Measurements from ENCODE around the gene ANKRD44.

The ANKRD44 gene

GRCh38 chr2:197237291-197238042 is 73.1 kb downstream of the ANKRD44 start:
- DNase-seq (ENCODE audit: low read depth) = no peak

DNA sequence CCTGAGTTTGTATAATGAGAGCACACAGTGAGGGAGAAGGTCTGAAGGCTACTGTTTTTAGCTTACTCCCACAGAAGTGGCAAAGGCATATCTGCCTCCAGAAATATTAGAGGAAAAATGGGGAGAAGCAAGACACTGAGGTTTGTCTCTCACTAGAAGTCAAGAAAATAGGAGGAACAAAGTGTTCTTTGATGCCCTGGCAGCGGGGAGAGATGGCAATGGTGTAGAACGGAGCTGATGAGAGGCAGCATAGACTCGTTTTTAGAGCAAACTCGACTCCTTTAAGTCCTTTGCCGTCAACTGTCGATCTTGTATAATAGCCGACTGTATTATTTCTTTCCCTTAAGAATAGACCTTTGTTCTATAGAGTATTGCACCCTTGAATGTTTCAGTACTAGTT is 73.8 kb downstream of the ANKRD44 start:
- no peak for DNase-seq (ENCODE audit: low read depth)

DNA sequence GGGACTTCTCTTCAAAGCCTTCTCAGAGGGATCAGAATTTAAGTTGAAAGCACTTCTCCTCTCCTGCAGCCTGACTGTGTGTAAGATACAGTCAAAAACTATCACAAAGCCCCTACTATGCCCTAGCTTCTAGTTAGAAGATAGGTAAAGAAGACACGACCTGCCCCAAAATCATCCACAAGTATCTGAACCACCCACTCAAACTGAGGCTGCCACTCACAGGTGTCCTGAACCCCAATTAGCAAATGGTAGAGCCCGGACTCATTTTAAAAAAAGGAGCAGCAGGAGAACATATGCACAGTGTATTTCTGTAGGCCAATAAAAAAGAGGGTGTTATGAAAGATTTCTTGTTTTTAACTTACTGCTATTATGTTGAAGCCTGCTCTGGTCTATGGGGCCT is 74.4 kb downstream of the ANKRD44 start:
- no peak for DNase-seq (ENCODE audit: low read depth)

DNA sequence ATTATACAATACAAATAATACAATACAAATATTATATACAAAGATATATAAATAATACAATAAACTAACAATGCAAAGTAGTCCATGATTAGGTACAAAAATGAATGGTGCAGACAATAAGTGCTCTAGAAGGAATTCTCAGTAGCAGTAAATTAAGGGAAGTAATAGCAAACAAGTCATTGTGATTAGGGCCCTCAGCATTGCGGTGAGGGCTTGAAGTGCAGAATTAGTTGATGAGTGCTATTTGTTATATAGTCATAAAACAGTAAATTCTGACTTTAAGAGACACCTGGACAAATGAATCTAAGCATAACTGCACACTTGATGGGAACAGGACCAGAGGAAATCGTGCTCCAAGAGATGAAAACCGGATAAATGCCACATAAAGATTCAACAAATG is 74.9 kb downstream of the ANKRD44 start:
- DNase-seq (ENCODE audit: low read depth) = no peak

GRCh38 chr2:197234671-197235191 is 75.8 kb downstream of the ANKRD44 start:
- DNase-seq (ENCODE audit: low read depth) = no peak

- no peak for DNase-seq (ENCODE audit: low read depth)
Measured at GRCh38 chr2:197233473-197233872, 77.1 kb downstream of the ANKRD44 start.

- DNase-seq (ENCODE audit: low read depth) = no peak
Measured at GRCh38 chr2:197232010-197232409, 78.6 kb downstream of the ANKRD44 start.

GRCh38 chr2:197229509-197230443 is 80.8 kb downstream of the ANKRD44 start:
- peak; percentile 81 for DNase-seq (ENCODE audit: low read depth)

- DNase-seq (ENCODE audit: low read depth) = no peak
Measured at GRCh38 chr2:197223451-197223850, 87.1 kb downstream of the ANKRD44 start.

DNA sequence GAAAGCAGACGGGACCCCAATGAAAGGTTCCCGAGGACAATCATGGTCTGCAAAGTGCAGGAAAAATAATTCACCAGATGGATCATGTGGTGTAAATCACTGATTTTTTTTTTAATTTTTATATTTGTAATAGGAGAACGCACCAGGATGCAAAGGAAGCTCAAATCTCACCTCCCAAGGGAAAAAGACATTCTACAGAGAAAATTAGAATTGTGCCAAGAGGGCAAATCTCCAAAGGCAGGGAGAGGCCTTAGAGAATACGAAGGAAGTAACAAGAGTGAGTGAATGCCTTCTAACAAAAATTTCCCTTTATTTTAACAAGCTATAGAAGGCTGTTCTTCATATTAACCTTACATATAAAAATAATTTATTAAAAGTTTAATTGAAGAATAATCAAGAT is 90.9 kb downstream of the ANKRD44 start:
- no peak for DNase-seq (ENCODE audit: low read depth)

DNA sequence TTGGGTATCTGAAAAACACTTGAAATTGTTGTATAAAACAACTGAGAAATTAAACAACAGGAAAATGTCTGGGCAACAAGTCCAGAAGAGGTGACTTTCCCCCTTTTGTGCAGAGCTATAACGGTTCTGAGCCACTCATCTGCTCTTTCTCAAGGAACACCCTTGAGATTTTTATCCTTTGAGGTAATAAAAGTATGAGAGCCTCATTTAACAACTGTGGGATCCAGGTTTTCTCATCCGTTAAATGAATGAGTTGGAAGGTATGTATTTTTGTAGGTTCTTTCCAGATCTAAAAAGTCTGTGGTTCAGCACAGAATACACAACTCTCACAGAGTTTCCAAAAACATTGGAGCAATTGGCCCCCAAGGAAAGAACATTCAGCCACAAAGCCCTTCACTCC is 93.0 kb downstream of the ANKRD44 start:
- no peak for DNase-seq (ENCODE audit: low read depth)

DNA sequence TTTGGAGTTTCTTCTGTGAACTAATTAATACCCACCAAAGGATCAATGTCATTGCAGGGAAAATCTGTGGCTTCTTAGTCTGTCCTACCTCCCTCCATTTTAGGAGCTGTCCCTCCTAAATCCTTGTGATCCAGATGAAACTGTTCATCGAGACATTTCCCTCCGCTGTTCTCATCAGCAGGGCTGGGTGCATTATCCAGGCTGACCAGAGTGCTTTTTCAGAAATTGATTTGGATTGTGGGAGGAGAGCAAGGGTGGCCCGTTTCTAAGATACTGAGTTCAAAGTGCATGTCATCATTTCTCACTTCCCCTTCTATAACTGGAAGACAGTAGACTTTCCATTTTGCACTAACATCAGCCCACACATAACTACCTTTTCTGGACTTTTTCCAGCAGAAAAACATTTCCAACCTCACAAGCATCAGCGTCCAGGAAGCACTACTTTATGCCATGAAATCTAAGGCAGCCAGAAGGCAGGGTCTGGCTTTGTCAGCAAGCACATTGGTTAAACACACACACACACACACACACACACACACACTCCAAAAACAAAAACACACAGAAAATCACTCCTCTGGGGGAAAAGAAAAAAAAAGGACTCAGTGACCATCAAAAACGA is 94.1 kb downstream of the ANKRD44 start:
- no peak for DNase-seq (ENCODE audit: low read depth)

- peak; percentile 46 for DNase-seq (ENCODE audit: low read depth)
Measured at GRCh38 chr2:197215748-197216360, 94.7 kb downstream of the ANKRD44 start.

DNA sequence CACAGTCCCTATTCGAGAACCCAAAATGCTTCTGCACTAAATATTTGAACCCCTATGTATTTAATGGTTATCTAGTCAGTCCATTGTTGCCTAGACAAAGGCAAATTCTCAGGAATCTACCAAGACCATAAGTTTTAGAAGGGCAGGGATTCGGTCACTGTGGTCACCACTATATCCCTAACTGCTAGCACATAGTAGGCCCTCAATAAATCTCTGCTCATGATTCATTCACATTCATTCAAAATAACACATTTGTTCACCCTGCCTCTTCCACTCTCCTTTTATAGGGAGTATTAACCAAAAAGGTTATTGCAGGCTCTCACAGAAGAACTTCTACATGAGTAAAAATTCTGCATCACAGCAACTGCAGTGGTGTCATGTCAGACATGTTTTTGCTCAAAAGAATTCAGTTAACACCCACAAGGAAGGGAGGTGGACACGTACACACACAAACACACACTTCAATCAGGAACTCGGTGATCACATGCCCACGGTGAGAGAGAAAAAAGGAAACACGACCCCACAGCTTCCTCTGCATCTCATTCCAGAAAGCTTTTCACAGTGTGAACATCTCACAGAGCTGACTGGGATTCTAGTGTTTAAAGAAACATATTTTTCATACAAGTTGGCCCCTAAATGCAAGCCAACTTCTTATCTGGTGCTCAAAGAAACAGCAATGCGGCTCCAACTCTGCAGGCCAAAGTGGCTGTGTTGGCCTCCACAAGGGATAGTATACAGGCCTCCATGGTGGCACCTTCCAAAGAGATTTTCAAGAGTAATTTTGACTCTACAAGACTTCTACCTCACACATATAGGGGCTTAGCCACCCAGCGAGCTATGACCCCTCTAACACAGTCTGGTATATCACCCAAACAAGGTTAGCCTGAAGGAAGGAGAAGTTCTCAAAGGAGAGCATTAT is 98.0 kb downstream of the ANKRD44 start:
- peak; percentile 12 for DNase-seq (ENCODE audit: low read depth)

DNA sequence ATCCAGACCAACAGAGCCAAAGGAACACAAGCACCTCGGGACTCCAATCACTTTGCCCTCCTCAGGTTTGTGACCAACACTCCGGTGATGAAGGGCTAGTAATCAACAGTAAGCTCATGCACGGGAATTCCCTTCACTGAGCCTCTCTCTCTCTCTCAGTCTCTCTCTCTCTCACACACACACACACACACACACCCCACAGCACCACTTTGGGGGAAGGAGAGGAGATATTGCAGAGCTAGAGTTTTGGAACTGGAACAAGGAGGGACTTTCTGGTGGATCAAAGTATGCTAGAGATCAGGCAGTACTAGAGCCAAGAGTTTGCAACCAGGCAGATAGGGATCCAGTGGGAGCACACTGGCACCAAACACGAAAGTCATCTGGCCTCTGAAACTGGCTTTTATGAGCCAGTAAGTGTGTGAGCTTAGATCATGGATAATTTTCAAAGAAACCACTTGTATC is 98.7 kb downstream of the ANKRD44 start:
- DNase-seq (ENCODE audit: low read depth) = no peak

DNA sequence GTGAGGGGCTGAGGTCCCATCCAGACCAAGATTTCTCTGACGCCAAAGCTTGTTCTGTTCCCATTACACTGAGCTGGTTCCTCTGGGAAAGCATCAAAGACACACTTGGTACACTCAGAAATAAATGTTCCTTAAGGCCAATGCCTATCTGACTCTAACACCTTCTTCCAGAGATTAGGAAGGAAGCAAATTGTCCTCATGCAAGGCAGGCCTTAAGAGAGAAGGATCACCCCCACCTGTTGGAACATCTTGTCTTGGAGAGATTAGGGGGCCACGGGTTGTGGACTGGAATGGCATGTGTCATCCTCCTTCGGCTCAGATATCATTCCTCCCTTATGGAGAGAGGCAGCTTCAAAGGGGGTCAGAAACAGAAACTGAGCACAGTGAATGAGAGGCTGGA is 100.2 kb downstream of the ANKRD44 start:
- no peak for DNase-seq (ENCODE audit: low read depth)

DNA sequence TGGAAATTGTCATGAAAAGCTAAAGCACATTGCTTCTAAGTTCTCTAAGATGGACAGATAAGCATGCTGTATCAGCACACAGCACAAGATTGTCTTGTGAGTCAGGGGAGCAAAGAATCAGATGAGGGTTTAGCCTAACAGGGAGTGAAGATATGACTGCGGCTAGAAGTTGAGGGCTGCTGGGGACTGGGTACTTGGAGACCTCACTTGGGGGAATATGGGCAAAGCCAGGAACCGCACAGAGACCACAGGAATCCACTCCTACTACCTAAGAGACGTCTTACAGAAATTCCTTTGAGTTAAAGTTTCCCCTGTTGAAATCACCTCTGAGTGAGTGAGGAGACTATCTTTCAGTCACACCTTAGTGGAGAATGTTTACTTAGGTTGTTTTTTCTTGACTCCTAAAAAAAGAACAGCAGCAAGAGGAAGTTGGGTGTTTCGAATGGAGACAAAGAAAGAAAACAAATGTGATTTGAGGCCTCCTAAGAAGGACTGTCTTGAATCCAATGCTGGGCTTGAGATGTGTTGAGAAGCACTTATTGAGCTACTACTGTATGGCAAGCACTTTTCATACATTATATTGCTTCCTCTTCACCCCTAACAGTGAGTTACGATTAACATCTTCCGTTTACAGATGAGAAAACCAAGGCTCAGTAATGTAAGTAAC is 100.7 kb downstream of the ANKRD44 start:
- DNase-seq (ENCODE audit: low read depth) = peak; percentile 35

GRCh38 chr2:197209246-197209645 is 101.3 kb downstream of the ANKRD44 start:
- no peak for DNase-seq (ENCODE audit: low read depth)

GRCh38 chr2:197208841-197209240 is 101.7 kb downstream of the ANKRD44 start:
- DNase-seq (ENCODE audit: low read depth) = peak; percentile 9

DNA sequence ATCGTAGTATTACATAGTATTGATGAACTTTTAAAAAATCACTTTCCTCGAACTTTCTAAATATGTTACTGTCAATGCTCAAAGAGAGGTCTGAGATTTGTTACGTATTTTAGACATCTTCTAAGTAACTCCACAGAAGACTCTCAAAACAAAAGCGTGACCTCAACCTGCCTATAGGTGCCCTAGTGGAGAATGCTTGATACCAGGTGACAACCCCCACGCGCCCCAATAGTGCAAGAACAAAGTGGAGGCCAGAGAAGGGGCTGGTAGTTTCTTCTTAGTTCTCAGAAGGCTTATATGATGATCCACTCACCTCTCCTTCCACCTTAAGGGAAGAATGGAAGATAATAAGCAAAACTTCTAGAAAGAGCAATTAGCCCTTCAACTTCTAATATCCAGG is 102.6 kb downstream of the ANKRD44 start:
- no peak for DNase-seq (ENCODE audit: low read depth)

Measured in EH (cell line).